Epidermal melanocyte (primary cell): Measurements from ENCODE around the gene GLCE.

Experiments used
- DNase-seq: peaks from one replicate; pipeline ENCODE4 v3.0.0; 2011; ENCODE audit warnings: low spot score; ENCODE audit not compliant: insufficient read length

Gene GLCE

GRCh38 chr15:69200832-69201745 lies 40.7 kb downstream of the GLCE start:
- no peak for DNase-seq

DNA sequence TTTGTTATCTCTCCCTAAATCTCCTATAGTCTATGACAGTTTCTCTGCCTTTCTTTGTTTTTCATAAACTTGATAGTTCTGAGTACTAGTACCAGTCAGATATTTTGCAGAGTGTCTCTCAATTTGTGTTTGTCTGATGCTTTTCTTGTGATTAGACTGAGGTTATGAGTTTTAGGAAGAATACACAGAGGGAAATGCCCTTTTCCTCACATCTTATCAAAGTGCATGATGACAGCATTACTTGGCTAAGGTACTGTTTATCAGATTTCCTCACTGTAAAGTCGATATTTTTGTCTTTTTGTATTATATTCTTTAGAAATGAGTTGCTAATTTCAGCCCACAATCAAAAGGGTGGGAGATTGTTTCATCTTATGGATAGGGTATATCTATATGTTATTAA lies 45.6 kb downstream of the GLCE start:
- no peak for DNase-seq

- no peak for DNase-seq
Observed at GRCh38 chr15:69209661-69210060, 49.2 kb downstream of the GLCE start.

GRCh38 chr15:69210574-69210973 lies 50.1 kb downstream of the GLCE start:
- DNase-seq: no peak

DNA sequence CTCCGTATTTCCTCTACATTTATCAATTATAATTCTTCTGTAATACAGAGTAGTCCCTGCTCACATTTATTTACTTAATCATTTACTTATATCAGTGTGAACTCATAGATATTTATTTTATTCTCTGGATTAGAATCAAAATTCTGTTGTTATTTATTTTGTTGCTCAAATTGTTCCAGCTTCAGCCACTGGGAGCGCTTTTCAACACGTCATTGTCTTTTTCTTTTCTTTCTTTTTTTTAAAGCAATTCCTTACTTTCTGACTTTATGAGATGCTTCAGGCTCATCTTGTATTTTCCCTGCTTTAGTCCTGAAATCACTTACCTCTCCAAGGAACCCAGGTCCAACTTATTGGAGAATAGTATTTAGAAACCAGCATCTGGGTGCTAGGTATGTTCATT lies 53.4 kb downstream of the GLCE start:
- DNase-seq: no peak

GRCh38 chr15:69215314-69216035 lies 55.0 kb downstream of the GLCE start:
- no peak for DNase-seq

- no peak for DNase-seq
Observed at GRCh38 chr15:69217381-69217780, 56.9 kb downstream of the GLCE start.

DNA sequence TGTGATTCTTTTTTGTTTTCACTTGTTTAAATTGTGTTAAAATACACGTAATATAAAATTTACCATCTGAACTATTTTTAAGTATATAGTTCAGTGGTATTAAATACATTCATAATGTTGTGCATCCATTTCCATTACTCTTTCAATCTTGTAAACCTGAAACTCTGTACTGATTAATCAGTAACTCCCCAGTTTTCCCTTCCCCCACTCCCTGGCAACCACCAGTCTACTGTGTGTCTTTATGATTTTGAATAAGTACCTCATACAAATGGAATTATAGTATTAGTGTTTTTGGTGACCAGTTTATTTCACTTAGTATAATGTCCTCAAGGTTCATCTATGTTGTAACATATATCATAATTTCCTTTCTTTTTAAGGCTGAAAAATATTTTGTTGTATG lies 59.3 kb downstream of the GLCE start:
- no peak for DNase-seq

- no peak for DNase-seq
Observed at GRCh38 chr15:69222002-69222474, 61.6 kb downstream of the GLCE start.

- DNase-seq: no peak
Observed at GRCh38 chr15:69223083-69223813, 62.8 kb downstream of the GLCE start.

GRCh38 chr15:69224383-69224782 lies 63.9 kb downstream of the GLCE start:
- DNase-seq: no peak

- no peak for DNase-seq
Observed at GRCh38 chr15:69225355-69226022, 65.1 kb downstream of the GLCE start.

DNA sequence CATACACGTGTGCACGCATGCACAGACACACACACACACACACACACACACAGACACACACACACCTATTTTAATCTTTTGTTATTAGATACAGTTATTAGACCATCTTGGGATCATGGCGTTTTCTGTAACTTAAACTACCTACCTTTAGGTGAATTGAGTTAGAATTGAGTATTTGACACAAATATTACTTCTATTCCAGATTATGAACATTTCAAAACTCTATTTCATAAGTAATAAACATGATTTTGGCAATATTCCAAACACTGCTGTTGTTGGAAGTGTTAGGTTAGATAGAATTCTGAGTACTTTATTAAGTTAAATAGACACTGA lies 65.6 kb downstream of the GLCE start:
- no peak for DNase-seq

GRCh38 chr15:69232144-69232543 lies 71.7 kb downstream of the GLCE start:
- DNase-seq: no peak

DNA sequence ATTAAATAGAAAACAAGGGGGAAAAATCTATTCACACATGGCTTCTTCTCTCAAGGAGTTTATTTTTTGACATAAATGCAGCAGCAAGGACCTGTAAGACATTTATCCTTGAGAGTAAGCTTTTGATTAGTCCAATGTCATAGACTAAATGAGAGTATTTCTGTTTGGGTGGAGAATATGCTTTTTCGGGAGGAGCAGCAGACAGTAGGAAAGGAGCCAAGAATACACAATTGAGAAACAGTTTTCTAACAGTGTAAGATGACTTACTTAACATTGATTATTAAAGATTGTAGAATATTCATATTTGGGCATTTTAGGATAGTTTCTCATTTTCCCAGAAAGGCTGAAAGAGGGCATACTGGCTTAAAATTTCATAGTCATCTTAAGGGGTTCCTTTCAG lies 72.3 kb downstream of the GLCE start:
- DNase-seq: no peak

DNA sequence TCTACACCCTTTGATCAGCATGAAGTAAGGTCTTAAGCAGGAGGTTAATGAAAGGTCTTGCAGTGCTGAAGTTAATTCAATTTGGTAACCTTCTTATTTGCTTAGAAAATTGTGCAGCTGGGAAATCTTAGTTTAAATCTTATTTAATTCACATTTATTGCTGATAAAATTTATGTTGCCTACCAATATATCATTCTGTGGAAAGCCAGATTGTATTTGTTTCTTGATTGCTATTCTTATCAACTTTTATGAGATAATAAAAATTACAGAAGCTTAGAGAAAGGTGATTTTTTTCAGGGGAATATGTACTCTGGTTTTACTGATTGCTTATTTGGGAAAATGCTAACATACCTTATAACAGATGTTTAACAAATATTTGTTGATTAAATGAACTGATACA lies 74.2 kb downstream of the GLCE start:
- no peak for DNase-seq

GRCh38 chr15:69236505-69236904 lies 76.1 kb downstream of the GLCE start:
- DNase-seq: no peak

GRCh38 chr15:69237718-69238117 lies 77.3 kb downstream of the GLCE start:
- DNase-seq: no peak

GRCh38 chr15:69244798-69245197 lies 84.4 kb downstream of the GLCE start:
- DNase-seq: no peak

DNA sequence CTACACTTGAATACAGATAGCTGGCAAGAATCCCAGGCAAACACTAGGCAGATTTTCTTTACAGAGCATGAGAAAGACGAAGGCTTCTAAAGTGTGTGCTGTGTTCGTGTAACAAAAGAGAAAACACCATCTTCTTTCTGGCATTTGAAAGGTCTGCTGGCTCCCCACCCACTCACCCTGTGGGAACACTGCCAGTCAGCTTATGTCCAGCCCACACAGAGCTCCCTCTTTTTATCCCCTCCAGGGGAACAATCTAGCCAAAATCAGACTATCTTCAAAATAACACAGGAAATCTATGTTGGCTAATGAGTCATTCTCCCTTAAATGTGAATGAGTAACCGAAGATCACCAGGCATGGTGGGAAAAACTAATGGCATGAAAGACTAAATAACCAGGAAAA lies 92.7 kb downstream of the GLCE start:
- DNase-seq: no peak

DNA sequence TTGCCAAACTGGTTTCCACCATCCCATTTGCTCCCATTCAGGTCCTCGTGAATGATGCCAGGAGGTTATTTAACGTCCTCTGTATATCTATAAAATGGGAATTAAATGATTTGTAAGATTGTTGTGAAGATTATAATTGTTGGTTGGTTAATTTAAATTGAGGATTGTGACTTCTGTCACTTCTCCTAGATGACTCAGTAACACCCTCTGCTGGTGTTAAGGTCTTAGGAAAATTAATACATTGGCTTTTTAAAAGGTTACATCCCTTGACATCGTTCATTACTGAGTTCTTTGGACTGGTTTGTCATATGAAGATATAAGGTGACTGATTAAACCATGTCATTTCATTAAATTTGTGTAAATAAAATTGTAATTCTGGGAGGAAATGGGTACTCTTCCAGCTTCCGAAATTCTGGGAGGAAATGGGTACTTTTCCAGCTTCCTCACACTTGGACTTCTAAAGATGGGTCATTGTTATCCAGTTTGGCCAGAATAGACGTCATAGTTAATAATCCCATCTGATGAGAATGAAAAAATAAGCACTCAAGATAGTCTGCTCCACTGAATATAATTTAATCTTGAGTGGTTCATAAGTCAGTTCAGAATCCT lies 105.0 kb downstream of the GLCE start:
- DNase-seq: no peak
